GM12872 (cell line): Measurements from ENCODE around the gene DCPS.

Experiments
- CTCF ChIP-seq: IDR thresholded peaks from 3 replicates; pipeline ENCODE4 v1.5.1; 2011; ENCODE audit warnings: low read depth, mild to moderate bottlenecking, low read length, moderate library complexity; ENCODE audit not compliant: insufficient read depth

Gene DCPS

GRCh38 chr11:126340960-126341606, 37.2 kb downstream of the DCPS start:
- TF ChIP-seq CTCF, result no peak

- TF ChIP-seq CTCF, result no peak
Measured at GRCh38 chr11:126341760-126342161, 37.9 kb downstream of the DCPS start.

GRCh38 chr11:126343051-126343450, 39.2 kb downstream of the DCPS start:
- no peak for TF ChIP-seq CTCF

DNA sequence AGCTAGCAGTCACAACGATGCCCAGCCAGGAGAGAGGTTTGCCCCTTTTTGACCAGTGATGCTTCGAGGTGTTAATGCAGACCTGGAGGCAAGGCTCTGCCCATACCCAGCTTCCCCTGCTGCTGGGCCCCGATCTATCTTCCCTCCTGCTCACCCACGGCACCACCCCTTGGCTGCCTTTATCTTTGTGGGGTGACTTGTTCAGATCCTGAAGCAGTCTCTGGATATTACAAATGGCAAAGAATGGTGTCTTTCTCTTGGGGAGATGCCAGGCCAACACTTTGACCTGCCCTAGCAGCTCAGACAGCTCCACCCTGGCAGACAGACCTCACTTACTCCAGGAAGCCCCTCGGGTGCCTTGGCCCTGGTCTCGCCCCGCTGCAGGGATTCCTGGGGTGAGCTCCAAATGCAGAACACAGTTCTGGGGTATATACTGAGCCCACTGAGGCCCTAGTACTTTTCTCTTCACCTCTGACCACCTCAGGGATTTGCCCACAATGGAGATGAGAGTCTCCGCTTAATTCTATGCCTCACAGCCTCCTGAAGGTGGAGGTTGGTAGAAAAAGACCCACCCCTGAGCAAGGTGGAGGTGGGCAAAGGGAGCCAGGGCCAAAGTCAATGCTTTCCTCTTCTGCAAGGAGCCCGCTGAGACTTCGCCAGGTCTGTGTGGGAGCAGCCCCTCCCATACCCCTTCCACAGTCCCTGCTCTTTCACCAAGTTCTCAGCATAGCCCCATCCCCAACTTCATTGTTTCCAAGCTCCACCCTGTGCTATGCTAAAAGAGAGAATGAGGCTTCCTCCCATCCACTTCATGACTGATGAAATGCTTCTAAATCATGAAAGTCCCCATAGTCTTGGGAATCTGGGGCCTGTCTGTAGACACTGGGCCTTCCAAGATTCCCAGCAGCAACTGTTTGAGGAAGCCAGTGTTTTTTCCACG, 40.6 kb downstream of the DCPS start:
- no peak for TF ChIP-seq CTCF

GRCh38 chr11:126345283-126345682, 41.4 kb downstream of the DCPS start:
- no peak for TF ChIP-seq CTCF

DNA sequence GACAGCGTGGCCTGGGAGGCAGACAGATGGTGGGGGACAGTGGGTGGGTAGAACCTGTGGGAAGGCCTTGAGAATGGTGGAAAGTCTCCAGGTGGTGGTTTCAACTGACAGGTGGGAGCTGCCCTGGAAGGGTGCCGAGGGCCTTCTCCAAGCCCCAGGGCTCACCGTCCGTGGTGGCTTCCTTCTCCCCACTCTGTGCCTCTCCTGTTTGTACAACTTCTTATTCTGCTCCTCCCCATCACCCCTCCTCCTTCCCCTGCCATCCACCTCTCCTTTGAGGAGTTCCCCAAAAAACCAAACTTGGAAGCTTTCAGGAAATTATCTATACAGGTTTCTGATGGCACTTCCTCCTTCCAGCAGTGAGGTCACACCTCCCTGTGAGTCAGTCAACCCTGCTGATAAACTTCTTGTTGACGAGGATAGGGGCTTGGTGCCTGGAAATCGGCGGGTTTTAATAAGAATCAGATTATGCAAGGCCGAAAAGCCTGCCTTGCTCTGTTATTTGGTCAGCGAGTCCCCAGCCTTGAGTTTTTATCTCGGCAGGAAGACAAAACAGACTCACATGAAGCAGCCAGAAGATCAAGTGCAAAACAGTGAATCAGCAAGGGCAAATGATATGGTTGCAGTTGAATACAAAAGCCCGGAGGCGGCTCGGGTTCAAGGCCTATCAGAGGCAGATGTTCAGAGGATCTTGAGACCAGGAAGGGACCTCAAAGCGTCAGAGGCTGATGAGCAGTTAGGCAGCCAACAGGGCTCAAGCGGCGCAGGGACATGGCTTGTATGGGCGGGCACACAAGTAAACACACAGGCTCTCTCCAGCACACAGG, 42.1 kb downstream of the DCPS start:
- TF ChIP-seq CTCF, result no peak

DNA sequence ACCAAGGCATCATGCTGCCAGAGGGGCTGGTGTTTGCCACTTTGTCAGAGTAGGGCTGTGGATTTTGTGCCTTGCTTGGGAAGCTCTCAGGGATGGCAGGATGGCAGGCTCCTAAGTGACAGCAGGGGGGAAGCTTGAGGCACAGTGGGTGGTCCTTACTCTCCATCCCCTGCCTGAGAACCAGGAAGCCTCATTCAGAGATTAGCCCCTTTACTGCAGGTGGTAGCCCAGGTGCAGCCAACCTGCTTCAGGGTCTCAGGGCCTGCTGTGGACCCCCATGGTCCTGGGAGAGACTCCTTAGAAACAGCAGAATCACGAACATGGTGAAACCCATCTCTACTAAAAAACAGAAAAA, 42.7 kb downstream of the DCPS start:
- no peak for TF ChIP-seq CTCF
